Mesothelial cell of epicardium (in vitro differentiated cells): Measurements from ENCODE around the gene NXPE2. TPM values are rescaled to one million over a fixed set of nuclear protein-coding genes. Genes with fewer than 3 reads are reported as not detected.

ENCODE experiments used
- DNase-seq, 2 experiments: peaks; one replicate each; pipeline ENCODE4 v3.0.0; 2021; ENCODE audit warnings: low spot score in 2 of 2; ENCODE audit not compliant: unreplicated experiment in 2 of 2
- H3K27ac Mint-ChIP-seq: 2 replicates; pipeline ENCODE4 v1.8.0; 2021; ENCODE audit warnings: mixed read lengths
- H3K27me3 Mint-ChIP-seq: 2 replicates; pipeline ENCODE4 v1.8.0; 2021; ENCODE audit warnings: low read depth, mixed read lengths
- H3K36me3 Mint-ChIP-seq: 2 replicates; pipeline ENCODE4 v1.8.0; 2021; ENCODE audit warnings: mixed read lengths
- H3K4me1 Mint-ChIP-seq: 2 replicates; pipeline ENCODE4 v1.8.0; 2021; ENCODE audit warnings: mixed read lengths
- H3K4me3 Mint-ChIP-seq: 2 replicates; pipeline ENCODE4 v1.8.0; 2021; ENCODE audit warnings: mild to moderate bottlenecking, moderate library complexity, mixed read lengths
- H3K9me3 Mint-ChIP-seq: 2 replicates; pipeline ENCODE4 v1.8.0; 2021; ENCODE audit warnings: mixed read lengths
- total RNA-seq: library from RNA; stranded (reverse); gene quantifications from 3 replicates; pipeline ENCODE4 v1.2.1, GENCODE V29; 2021
- TF ChIP-seq, protein P1 (sequence below): fragments of 200-600 bp; sonication (generic); IDR thresholded peaks from one replicate; pipeline ENCODE4 v1.5.0; 2021; ENCODE audit warnings: antibody characterized with exemption; ENCODE audit not compliant: unreplicated experiment

Gene NXPE2
- total RNA-seq, 1 donor from 2014 or later, result 0.34 TPM

DNA sequence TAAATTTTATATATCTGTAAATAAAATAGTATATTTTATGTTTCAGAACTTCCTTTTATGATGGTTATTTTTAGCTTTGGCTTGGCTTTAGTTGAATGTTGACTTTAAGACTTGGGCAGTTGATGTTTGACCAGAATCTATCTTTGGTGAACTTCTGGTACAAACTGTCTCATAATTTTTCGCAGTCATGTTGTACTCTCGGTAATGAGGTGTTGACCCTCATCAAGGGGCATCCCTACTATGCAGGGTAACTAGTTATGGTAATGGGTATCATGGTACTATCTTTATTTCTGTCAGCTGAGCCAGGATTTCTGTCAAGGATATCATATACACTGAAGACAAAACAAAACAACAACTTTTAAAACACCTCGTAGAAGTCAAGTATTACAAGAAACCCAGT lies 67.7 kb downstream of the NXPE2 start:
- Mint-ChIP-seq H3K36me3 (no peaks in the 10 kb centered on the region), H3K4me3 (no peak overlapping the region), H3K27ac (no peak overlapping the region), H3K4me1 (no peaks in the 10 kb centered on the region), H3K9me3 (peaks cover 11% of the 10 kb centered on the region), H3K27me3 (peaks cover 23% of the 10 kb centered on the region)
- DNase-seq, result no peak
- TF ChIP-seq, protein P1, sequence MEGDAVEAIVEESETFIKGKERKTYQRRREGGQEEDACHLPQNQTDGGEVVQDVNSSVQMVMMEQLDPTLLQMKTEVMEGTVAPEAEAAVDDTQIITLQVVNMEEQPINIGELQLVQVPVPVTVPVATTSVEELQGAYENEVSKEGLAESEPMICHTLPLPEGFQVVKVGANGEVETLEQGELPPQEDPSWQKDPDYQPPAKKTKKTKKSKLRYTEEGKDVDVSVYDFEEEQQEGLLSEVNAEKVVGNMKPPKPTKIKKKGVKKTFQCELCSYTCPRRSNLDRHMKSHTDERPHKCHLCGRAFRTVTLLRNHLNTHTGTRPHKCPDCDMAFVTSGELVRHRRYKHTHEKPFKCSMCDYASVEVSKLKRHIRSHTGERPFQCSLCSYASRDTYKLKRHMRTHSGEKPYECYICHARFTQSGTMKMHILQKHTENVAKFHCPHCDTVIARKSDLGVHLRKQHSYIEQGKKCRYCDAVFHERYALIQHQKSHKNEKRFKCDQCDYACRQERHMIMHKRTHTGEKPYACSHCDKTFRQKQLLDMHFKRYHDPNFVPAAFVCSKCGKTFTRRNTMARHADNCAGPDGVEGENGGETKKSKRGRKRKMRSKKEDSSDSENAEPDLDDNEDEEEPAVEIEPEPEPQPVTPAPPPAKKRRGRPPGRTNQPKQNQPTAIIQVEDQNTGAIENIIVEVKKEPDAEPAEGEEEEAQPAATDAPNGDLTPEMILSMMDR, result no peak

Other genes starting within 250 kb of the NXPE2 start
- gene REXO2, start 239.1 kb upstream of the NXPE2 start, total RNA-seq, result 71.4 to 83.5 TPM (median 77.2 TPM) in 3 replicates
- gene NXPE1, start 118.6 kb upstream of the NXPE2 start, total RNA-seq, result not detected in 3 replicates
- gene NXPE4, start 82.7 kb upstream of the NXPE2 start, total RNA-seq, result not detected in 3 replicates